ENCODE measurements around the gene INPP4A.

INPP4A gene

GRCh38 chr2:98489971-98490962 lies 45.6 kb downstream of the INPP4A start:
- no peak overlapping the region for H3K4me3 ChIP-seq (ENCODE audit: low read depth, low read length)

GRCh38 chr2:98492441-98492840 lies 47.8 kb downstream of the INPP4A start:
- H3K4me3 ChIP-seq (ENCODE audit: low read depth, low read length): no peak overlapping the region

GRCh38 chr2:98494699-98495098 lies 50.0 kb downstream of the INPP4A start:
- no peak overlapping the region for H3K4me3 ChIP-seq (ENCODE audit: low read depth, low read length)

- H3K4me3 ChIP-seq (ENCODE audit: low read depth, low read length): no peak overlapping the region
Observed at GRCh38 chr2:98496750-98497493, 52.3 kb downstream of the INPP4A start.

GRCh38 chr2:98498703-98499440 lies 54.2 kb downstream of the INPP4A start:
- no peak overlapping the region for H3K4me3 ChIP-seq (ENCODE audit: low read depth, low read length)

- H3K4me3 ChIP-seq (ENCODE audit: low read depth, low read length): no peak overlapping the region
Observed at GRCh38 chr2:98500561-98500960, 55.9 kb downstream of the INPP4A start.

- H3K4me3 ChIP-seq (ENCODE audit: low read depth, low read length): no peak overlapping the region
Observed at GRCh38 chr2:98501223-98501622, 56.6 kb downstream of the INPP4A start.

- H3K4me3 ChIP-seq (ENCODE audit: low read depth, low read length): no peak overlapping the region
Observed at GRCh38 chr2:98501876-98502275, 57.2 kb downstream of the INPP4A start.

GRCh38 chr2:98502556-98503335 lies 58.1 kb downstream of the INPP4A start:
- H3K4me3 ChIP-seq (ENCODE audit: low read depth, low read length): no peak overlapping the region

- H3K4me3 ChIP-seq (ENCODE audit: low read depth, low read length): no peak overlapping the region
Observed at GRCh38 chr2:98503481-98504105, 58.9 kb downstream of the INPP4A start.

GRCh38 chr2:98504381-98505109 lies 59.9 kb downstream of the INPP4A start:
- H3K4me3 ChIP-seq (ENCODE audit: low read depth, low read length): no peak overlapping the region

- H3K4me3 ChIP-seq (ENCODE audit: low read depth, low read length): no peak overlapping the region
Observed at GRCh38 chr2:98505311-98505808, 60.7 kb downstream of the INPP4A start.

- no peak overlapping the region for H3K4me3 ChIP-seq (ENCODE audit: low read depth, low read length)
Observed at GRCh38 chr2:98505971-98506664, 61.5 kb downstream of the INPP4A start.

GRCh38 chr2:98506881-98507280 lies 62.2 kb downstream of the INPP4A start:
- no peak overlapping the region for H3K4me3 ChIP-seq (ENCODE audit: low read depth, low read length)

- H3K4me3 ChIP-seq (ENCODE audit: low read depth, low read length): no peak overlapping the region
Observed at GRCh38 chr2:98507461-98507860, 62.8 kb downstream of the INPP4A start.

GRCh38 chr2:98507891-98508708 lies 63.4 kb downstream of the INPP4A start:
- no peak overlapping the region for H3K4me3 ChIP-seq (ENCODE audit: low read depth, low read length)

GRCh38 chr2:98508709-98509066 lies 64.0 kb downstream of the INPP4A start:
- H3K4me3 ChIP-seq (ENCODE audit: low read depth, low read length): no peak overlapping the region
